C4-2B (cell line): ENCODE data around the gene FBXW12.

Experiments used
- ZFX ChIP-seq: fragments of 450-650 bp; IDR thresholded peaks from 2 replicates; pipeline ENCODE4 v1.6.1; 2017
- TF ChIP-seq, protein P1 (sequence below): fragments of 450-650 bp; conservative IDR thresholded peaks from 2 replicates; pipeline ENCODE4 v1.5.1; 2017; ENCODE audit warnings: mild to moderate bottlenecking

DNA sequence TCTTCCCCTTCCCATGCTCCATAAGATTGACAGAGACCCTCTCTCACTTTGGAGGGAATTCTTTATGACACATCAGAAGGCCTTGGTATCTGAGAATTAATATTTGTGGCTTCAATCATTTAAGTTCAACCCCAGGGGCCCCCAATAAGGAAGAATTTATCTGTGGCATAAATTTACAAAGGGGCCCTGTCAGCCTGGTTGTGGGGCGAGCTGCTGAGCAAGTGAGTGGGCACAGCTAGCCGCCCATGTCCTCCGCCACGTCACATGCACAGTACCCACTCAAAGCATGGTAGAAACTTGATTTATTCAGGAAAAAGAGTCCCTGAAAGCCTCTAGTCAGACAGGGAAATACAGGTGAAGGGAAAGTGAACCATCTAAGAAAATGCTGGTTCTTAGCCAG lies 44.5 kb downstream of the FBXW12 start:
- TF ChIP-seq, protein P1, sequence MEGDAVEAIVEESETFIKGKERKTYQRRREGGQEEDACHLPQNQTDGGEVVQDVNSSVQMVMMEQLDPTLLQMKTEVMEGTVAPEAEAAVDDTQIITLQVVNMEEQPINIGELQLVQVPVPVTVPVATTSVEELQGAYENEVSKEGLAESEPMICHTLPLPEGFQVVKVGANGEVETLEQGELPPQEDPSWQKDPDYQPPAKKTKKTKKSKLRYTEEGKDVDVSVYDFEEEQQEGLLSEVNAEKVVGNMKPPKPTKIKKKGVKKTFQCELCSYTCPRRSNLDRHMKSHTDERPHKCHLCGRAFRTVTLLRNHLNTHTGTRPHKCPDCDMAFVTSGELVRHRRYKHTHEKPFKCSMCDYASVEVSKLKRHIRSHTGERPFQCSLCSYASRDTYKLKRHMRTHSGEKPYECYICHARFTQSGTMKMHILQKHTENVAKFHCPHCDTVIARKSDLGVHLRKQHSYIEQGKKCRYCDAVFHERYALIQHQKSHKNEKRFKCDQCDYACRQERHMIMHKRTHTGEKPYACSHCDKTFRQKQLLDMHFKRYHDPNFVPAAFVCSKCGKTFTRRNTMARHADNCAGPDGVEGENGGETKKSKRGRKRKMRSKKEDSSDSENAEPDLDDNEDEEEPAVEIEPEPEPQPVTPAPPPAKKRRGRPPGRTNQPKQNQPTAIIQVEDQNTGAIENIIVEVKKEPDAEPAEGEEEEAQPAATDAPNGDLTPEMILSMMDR: no peak
- TF ChIP-seq ZFX: no peak
